ENCODE measurements around the gene PTPRN2.

PTPRN2 gene

GRCh38 chr7:158273138-158273651 lies 314.4 kb downstream of the PTPRN2 start:
- TF ChIP-seq CTCF (IDR thresholded peaks at IDR 0.05; ENCODE audit: low read depth, low read length, missing control alignments) = no peak
- H3K4me3 ChIP-seq (ENCODE audit: low read depth, low read length) = no peak overlapping the region
- DNase-seq (ENCODE audit: low read depth) = no peak

GRCh38 chr7:158272509-158273137 lies 315.0 kb downstream of the PTPRN2 start:
- no peak for DNase-seq (ENCODE audit: low read depth)
- TF ChIP-seq CTCF (IDR thresholded peaks at IDR 0.05; ENCODE audit: low read depth, low read length, missing control alignments) = no peak
- H3K4me3 ChIP-seq (ENCODE audit: low read depth, low read length) = no peak overlapping the region

DNA sequence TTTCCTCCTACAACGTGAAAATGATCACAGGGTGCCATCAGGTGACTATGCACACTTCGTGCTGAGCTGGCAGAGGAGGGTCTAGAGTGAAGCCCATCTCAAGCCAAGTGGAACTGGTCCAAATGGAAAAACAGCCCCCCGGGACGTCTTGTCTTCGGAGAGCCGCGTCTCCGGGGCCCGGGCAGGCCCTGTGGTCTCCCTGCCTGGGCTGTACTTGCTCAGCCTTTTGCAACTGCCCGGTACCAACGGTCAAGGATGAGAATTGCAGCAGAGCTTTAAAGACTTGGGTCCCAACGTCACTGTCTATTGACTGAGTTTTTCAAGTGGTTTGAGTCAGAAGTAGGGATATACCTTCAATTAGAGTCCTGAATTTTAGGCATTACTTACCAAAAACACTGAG lies 315.5 kb downstream of the PTPRN2 start:
- no peak for DNase-seq (ENCODE audit: low read depth)
- TF ChIP-seq CTCF (IDR thresholded peaks at IDR 0.05; ENCODE audit: low read depth, low read length, missing control alignments) = no peak
- no peak overlapping the region for H3K4me3 ChIP-seq (ENCODE audit: low read depth, low read length)

DNA sequence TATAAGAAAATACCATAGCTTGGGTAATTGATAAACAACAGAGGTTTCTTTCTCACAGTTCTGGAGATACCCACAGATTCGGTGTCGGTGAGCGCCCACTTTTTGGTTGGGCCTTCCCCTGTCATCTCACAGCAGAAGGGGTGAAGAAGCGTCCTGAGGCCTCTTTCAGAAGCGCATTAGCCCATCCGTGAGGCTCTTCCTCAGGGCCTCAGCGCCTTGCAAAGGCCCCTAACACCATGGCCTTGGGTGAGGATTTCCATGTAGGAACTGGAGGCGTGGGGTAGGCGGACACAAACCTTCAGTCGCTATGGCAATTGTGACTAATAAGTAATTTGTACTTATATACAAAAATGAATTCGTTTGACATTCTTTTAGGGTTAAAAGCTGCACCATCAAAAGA lies 316.0 kb downstream of the PTPRN2 start:
- TF ChIP-seq CTCF (IDR thresholded peaks at IDR 0.05; ENCODE audit: low read depth, low read length, missing control alignments) = no peak
- H3K4me3 ChIP-seq (ENCODE audit: low read depth, low read length) = no peak overlapping the region
- DNase-seq (ENCODE audit: low read depth) = no peak

- no peak for DNase-seq (ENCODE audit: low read depth)
- TF ChIP-seq CTCF (IDR thresholded peaks at IDR 0.05; ENCODE audit: low read depth, low read length, missing control alignments) = no peak
Observed at GRCh38 chr7:158270856-158271413, 316.7 kb downstream of the PTPRN2 start.

GRCh38 chr7:158270106-158270775 lies 317.4 kb downstream of the PTPRN2 start:
- no peak for DNase-seq (ENCODE audit: low read depth)
- no peak for TF ChIP-seq CTCF (IDR thresholded peaks at IDR 0.05; ENCODE audit: low read depth, low read length, missing control alignments)

More at GRCh38 chr7:158270856-158271413, 316.7 kb downstream of the PTPRN2 start:
- no peak overlapping the region for H3K4me3 ChIP-seq (ENCODE audit: low read depth, low read length)

More at GRCh38 chr7:158270106-158270775, 317.4 kb downstream of the PTPRN2 start:
- no peak overlapping the region for H3K4me3 ChIP-seq (ENCODE audit: low read depth, low read length)
